Endodermal cell (in vitro differentiated cells): ENCODE results near the gene NACA. TPM values are rescaled to one million over a fixed set of nuclear protein-coding genes. Genes with fewer than 3 reads are reported as not detected.

Experiments used
- DNase-seq: peaks from one replicate; pipeline ENCODE4 v3.0.0-alpha.2; 2017
- H3K27ac ChIP-seq: 2 replicates; pipeline ENCODE4 v1.5.1; 2013; ENCODE audit warnings: mild to moderate bottlenecking, low read depth, low read length, moderate library complexity
- H3K27me3 ChIP-seq: 2 replicates; pipeline ENCODE4 v1.6.1; 2013; ENCODE audit warnings: mild to moderate bottlenecking, low read length, moderate library complexity; ENCODE audit not compliant: insufficient read depth, control insufficient read depth, poor library complexity, severe bottlenecking
- H3K36me3 ChIP-seq: 2 replicates; pipeline ENCODE4 v1.7.0; 2013; ENCODE audit warnings: mild to moderate bottlenecking, low read length, moderate library complexity; ENCODE audit not compliant: control insufficient read depth, insufficient read depth
- H3K4me1 ChIP-seq: one replicate; pipeline ENCODE4 v1.7.0; 2013; ENCODE audit warnings: low read length; ENCODE audit not compliant: control insufficient read depth, insufficient read depth
- H3K4me3 ChIP-seq: 2 replicates; pipeline ENCODE4 v1.5.1; 2013; ENCODE audit warnings: mild to moderate bottlenecking, low read length, moderate library complexity
- H3K9ac ChIP-seq: 2 replicates; pipeline ENCODE4 v1.6.1; 2013; ENCODE audit warnings: mild to moderate bottlenecking, low read length, moderate library complexity; ENCODE audit not compliant: poor library complexity, severe bottlenecking; ENCODE audit errors: extremely low read depth
- H3K9me3 ChIP-seq: 2 replicates; pipeline ENCODE4 v1.6.1; 2013; ENCODE audit warnings: mild to moderate bottlenecking, low read length, moderate library complexity; ENCODE audit not compliant: control insufficient read depth
- H3K27ac Mint-ChIP-seq: 2 replicates; pipeline ENCODE4 v1.8.0; 2020; ENCODE audit warnings: mixed read lengths
- H3K27me3 Mint-ChIP-seq: 2 replicates; pipeline ENCODE4 v1.8.0; 2021; ENCODE audit warnings: mild to moderate bottlenecking, mixed read lengths; ENCODE audit not compliant: insufficient read depth
- H3K36me3 Mint-ChIP-seq: 2 replicates; pipeline ENCODE4 v1.8.0; 2020; ENCODE audit warnings: low read depth, mixed read lengths
- H3K4me1 Mint-ChIP-seq: 2 replicates; pipeline ENCODE4 v1.8.0; 2020; ENCODE audit warnings: mixed read lengths
- H3K4me3 Mint-ChIP-seq: 2 replicates; pipeline ENCODE4 v1.8.0; 2020; ENCODE audit warnings: mild to moderate bottlenecking, moderate library complexity, mixed read lengths
- H3K9me3 Mint-ChIP-seq: 2 replicates; pipeline ENCODE4 v1.8.0; 2020; ENCODE audit warnings: mild to moderate bottlenecking, mixed read lengths
- CTCF ChIP-seq: fragments of 200-600 bp; sonication (generic); conservative IDR thresholded peaks from 2 replicates; pipeline ENCODE4 v1.5.0; 2021; ENCODE audit warnings: antibody characterized with exemption, mild to moderate bottlenecking
- WGBS, 2 experiments: methylation state at CpG; one replicate each; pipeline versions ENCODE4 v1.1.5 to v1.1.7; 2013; ENCODE audit warnings: missing lambda C conversion rate in 2 of 2, mixed read lengths in 1 of 2; ENCODE audit not compliant: insufficient coverage in 1 of 2, insufficient read length in 1 of 2; 5-methylcytosine and 5-hydroxymethylcytosine counted together
- total RNA-seq, 2 donors: library from RNA; stranded (reverse); fragmentation: NEBNext Ultra II Directional in 1 of 2; extraction: Animal tissue kit (Norgen Biotek cat#: 25700) in 1 of 2; gene quantifications; 2 replicates in 1 of 2; 3 replicates in 1 of 2; pipeline ENCODE4 v1.2.1, GENCODE V29; 2021

The NACA gene
- total RNA-seq, 2 donors from 2014 or later, result 817 to 958 TPM

GRCh38 chr12:56718636-56719035 lies 6.5 kb downstream of the NACA start:
- H3K36me3 Mint-ChIP-seq, result peaks cover 74% of the 10 kb centered on the region

GRCh38 chr12:56718149-56718548 lies 7.0 kb downstream of the NACA start:
- no peaks in the 10 kb centered on the region for H3K27me3 ChIP-seq
- H3K9me3 Mint-ChIP-seq, result no peaks in the 10 kb centered on the region
- peaks cover 75% of the 10 kb centered on the region for H3K36me3 Mint-ChIP-seq
- WGBS, 2 experiments, result 100% methylated on average over 1 of the region's 1 CpG; no CpG with 5 or more reads in 1 of the 2 experiments
- H3K27ac ChIP-seq, result no peak overlapping the region
- H3K4me1 Mint-ChIP-seq, result peaks cover 53% of the 10 kb centered on the region
- H3K27me3 Mint-ChIP-seq, result no peaks in the 10 kb centered on the region
- H3K4me3 Mint-ChIP-seq, result no peak overlapping the region
- no peak for TF ChIP-seq CTCF
- H3K4me1 ChIP-seq, result peaks cover 3% of the 10 kb centered on the region
- peaks cover 82% of the 10 kb centered on the region for H3K36me3 ChIP-seq
- H3K27ac Mint-ChIP-seq, result no peak overlapping the region
- H3K9ac ChIP-seq, result no peak overlapping the region
- no peaks in the 10 kb centered on the region for H3K9me3 ChIP-seq
- DNase-seq, result peak; percentile 40
- no peak overlapping the region for H3K4me3 ChIP-seq

More at GRCh38 chr12:56718636-56719035, 6.5 kb downstream of the NACA start:
- no peaks in the 10 kb centered on the region for H3K27me3 Mint-ChIP-seq
- Histone ChIP-seq H3K9ac (no peak overlapping the region), H3K27me3 (no peaks in the 10 kb centered on the region), H3K4me1 (peaks cover 3% of the 10 kb centered on the region), H3K27ac (no peak overlapping the region), H3K9me3 (no peaks in the 10 kb centered on the region), H3K4me3 (no peak overlapping the region), H3K36me3 (peaks cover 82% of the 10 kb centered on the region)
- peak overlapping the region; percentile 83 for H3K27ac Mint-ChIP-seq
- no peak for TF ChIP-seq CTCF
- 85 to 94% methylated on average over 2 to 4 of the region's 4 CpGs for WGBS, 2 experiments
- H3K4me1 Mint-ChIP-seq, result peaks cover 56% of the 10 kb centered on the region
- no peaks in the 10 kb centered on the region for H3K9me3 Mint-ChIP-seq
- H3K4me3 Mint-ChIP-seq, result no peak overlapping the region
- peak; percentile 45 for DNase-seq

GRCh38 chr12:56716933-56717880 lies 7.9 kb downstream of the NACA start:
- H3K9me3 ChIP-seq, result no peaks in the 10 kb centered on the region

More at GRCh38 chr12:56716933-56717880, 7.9 kb downstream of the NACA start:
- H3K27ac ChIP-seq, result no peak overlapping the region
- Mint-ChIP-seq H3K27ac (peak overlapping the region; percentile 48), H3K4me3 (no peak overlapping the region), H3K27me3 (no peaks in the 10 kb centered on the region), H3K4me1 (peaks cover 45% of the 10 kb centered on the region), H3K36me3 (peaks cover 80% of the 10 kb centered on the region), H3K9me3 (no peaks in the 10 kb centered on the region)
- H3K9ac ChIP-seq, result no peak overlapping the region
- H3K4me1 ChIP-seq, result no peaks in the 10 kb centered on the region
- peaks cover 82% of the 10 kb centered on the region for H3K36me3 ChIP-seq
- DNase-seq, result no peak
- H3K4me3 ChIP-seq, result no peak overlapping the region
- no peaks in the 10 kb centered on the region for H3K27me3 ChIP-seq
- no peak for TF ChIP-seq CTCF
- 86 to 99% methylated on average over 1 to 4 of the region's 4 CpGs for WGBS, 2 experiments
